Right hindlimb (tissue), 1 donor: ENCODE results near the gene CKB.
A peak's percentile ranks its signal among the peaks of the same experiment; 100 is the strongest.
"Not testable (repeated sequence)": the region's sequence is repeated elsewhere in the genome, so short reads cannot be mapped to it uniquely, and the experiment has no call there.

Experiments used
- DNase-seq: peaks from one replicate; pipeline ENCODE4 v3.0.0-alpha.2; 2018

CKB gene

GRCh38 chr14:103526247-103526913 lies 3.8 kb upstream of the CKB start:
- peak; percentile 16 for DNase-seq

- peak; percentile 15 for DNase-seq
These were observed 3.0 kb upstream of the CKB start for GRCh38 chr14:103525430-103526246.

- DNase-seq, result no peak
These were observed 1.6 kb upstream of the CKB start for GRCh38 chr14:103524002-103524935.

GRCh38 chr14:103523575-103523954 lies 935 bp upstream of the CKB start:
- DNase-seq, result no peak

GRCh38 chr14:103521951-103522563 lies 573 bp downstream of the CKB start:
- DNase-seq, result no peak

GRCh38 chr14:103521438-103521950 lies 1.1 kb downstream of the CKB start:
- no peak for DNase-seq

GRCh38 chr14:103520657-103521437 lies 1.8 kb downstream of the CKB start:
- peak; percentile 82 for DNase-seq

GRCh38 chr14:103520269-103520656 lies 2.4 kb downstream of the CKB start:
- DNase-seq, result no peak

GRCh38 chr14:103519837-103520212 lies 2.8 kb downstream of the CKB start:
- DNase-seq, result no peak

GRCh38 chr14:103519043-103519836 lies 3.4 kb downstream of the CKB start:
- DNase-seq, result no peak

GRCh38 chr14:103518422-103519042 lies 4.1 kb downstream of the CKB start:
- DNase-seq, result peak; percentile 65

- DNase-seq, result no peak
These were observed 4.8 kb downstream of the CKB start for GRCh38 chr14:103517721-103518421.

- no peak for DNase-seq
These were observed 5.5 kb downstream of the CKB start for GRCh38 chr14:103517174-103517566.

- DNase-seq, result no peak
These were observed 6.0 kb downstream of the CKB start for GRCh38 chr14:103516426-103517173.

- DNase-seq, result no peak
These were observed 7.8 kb downstream of the CKB start for GRCh38 chr14:103514596-103515421.

- DNase-seq, result no peak
These were observed 9.7 kb downstream of the CKB start for GRCh38 chr14:103512701-103513611.

GRCh38 chr14:103512180-103512579 lies 10.4 kb downstream of the CKB start:
- not testable (repeated sequence) for DNase-seq
